SJSA1 (cell line): ENCODE results near the gene FEZF1. TPM values are rescaled to one million over a fixed set of nuclear protein-coding genes. Genes with fewer than 3 reads are reported as not detected.

Source experiments
- DNase-seq, 2 experiments: peaks; one replicate each; pipeline ENCODE4 v3.0.0-alpha.2; 2015 to 2020; ENCODE audit warnings: low spot score in 2 of 2, low read depth in 1 of 2
- H3K27ac ChIP-seq: fragments of 250-450 bp; sonication (Bioruptor Pico); 2 replicates; pipeline ENCODE4 v1.5.1; 2020; ENCODE audit warnings: mild to moderate bottlenecking, moderate library complexity
- H3K27me3 ChIP-seq: fragments of 250-450 bp; sonication (Bioruptor Pico); replicated peaks from 2 replicates; pipeline ENCODE4 v1.5.1; 2020; ENCODE audit warnings: mild to moderate bottlenecking, moderate library complexity
- H3K36me3 ChIP-seq: fragments of 250-450 bp; sonication (Bioruptor Pico); 2 replicates; pipeline ENCODE4 v1.5.1; 2020; ENCODE audit warnings: mild to moderate bottlenecking
- H3K4me1 ChIP-seq: fragments of 250-450 bp; sonication (Bioruptor Pico); replicated peaks from 2 replicates; pipeline ENCODE4 v1.6.1; 2021; ENCODE audit warnings: mild to moderate bottlenecking
- H3K4me3 ChIP-seq: fragments of 250-450 bp; sonication (Bioruptor Pico); 2 replicates; pipeline ENCODE4 v1.5.1; 2020; ENCODE audit warnings: mild to moderate bottlenecking
- H3K9me3 ChIP-seq: fragments of 250-450 bp; sonication (Bioruptor Pico); replicated peaks from 2 replicates; pipeline ENCODE4 v1.5.1; 2020; ENCODE audit warnings: mild to moderate bottlenecking
- total RNA-seq: library from RNA; depleted of rRNA; stranded (reverse); fragments of >200 nt; shearing (Covaris generic); gene quantifications from 2 replicates; pipeline ENCODE4 v1.2.3, GENCODE V29; 2014; rRNA removed

The FEZF1 gene
- total RNA-seq = not detected in 2 replicates

GRCh38 chr7:122304319-122304975 is at the start of gene FEZF1:
Gene FEZF1 (minus strand): TSS chr7:122304750. CDS start chr7:122304437, 313 bp downstream.
- DNase-seq = no peak
- Histone ChIP-seq H3K9me3 (no peaks in the 10 kb centered on the region), H3K4me1 (no peaks in the 10 kb centered on the region), H3K4me3 (peak within 1 kb of the TSS; percentile 7; the same call in 1 of the 2 replicates), H3K36me3 (no peaks in the 10 kb centered on the region), H3K27ac (no peak within 1 kb of the TSS), H3K27me3 (peaks cover 49% of the 10 kb centered on the region)

GRCh38 chr7:122352454-122352853 is 47.9 kb upstream of the FEZF1 start:
- DNase-seq = no peak

GRCh38 chr7:122350701-122351100 is 46.2 kb upstream of the FEZF1 start:
- Histone ChIP-seq H3K9me3 (no peaks in the 10 kb centered on the region), H3K27me3 (no peaks in the 10 kb centered on the region), H3K36me3 (no peaks in the 10 kb centered on the region), H3K4me1 (no peaks in the 10 kb centered on the region), H3K27ac (no peak overlapping the region), H3K4me3 (no peak overlapping the region)
- no peak for DNase-seq

More at GRCh38 chr7:122352454-122352853, 47.9 kb upstream of the FEZF1 start:
- Histone ChIP-seq H3K27me3 (no peaks in the 10 kb centered on the region), H3K4me3 (no peak overlapping the region), H3K4me1 (no peaks in the 10 kb centered on the region), H3K9me3 (no peaks in the 10 kb centered on the region), H3K36me3 (no peaks in the 10 kb centered on the region), H3K27ac (no peak overlapping the region)

- no peak for DNase-seq
- no peaks in the 10 kb centered on the region for H3K4me1 ChIP-seq
- H3K9me3 ChIP-seq = no peaks in the 10 kb centered on the region
- no peaks in the 10 kb centered on the region for H3K36me3 ChIP-seq
- no peaks in the 10 kb centered on the region for H3K27me3 ChIP-seq
- no peak overlapping the region for H3K27ac ChIP-seq
- H3K4me3 ChIP-seq = no peak overlapping the region
Observed at GRCh38 chr7:122344303-122344620, 39.7 kb upstream of the FEZF1 start.

- Histone ChIP-seq H3K4me3 (no peak overlapping the region), H3K27ac (no peak overlapping the region), H3K27me3 (no peaks in the 10 kb centered on the region), H3K4me1 (no peaks in the 10 kb centered on the region), H3K36me3 (no peaks in the 10 kb centered on the region), H3K9me3 (no peaks in the 10 kb centered on the region)
- no peak for DNase-seq
Observed at GRCh38 chr7:122343601-122344302, 39.2 kb upstream of the FEZF1 start.

DNA sequence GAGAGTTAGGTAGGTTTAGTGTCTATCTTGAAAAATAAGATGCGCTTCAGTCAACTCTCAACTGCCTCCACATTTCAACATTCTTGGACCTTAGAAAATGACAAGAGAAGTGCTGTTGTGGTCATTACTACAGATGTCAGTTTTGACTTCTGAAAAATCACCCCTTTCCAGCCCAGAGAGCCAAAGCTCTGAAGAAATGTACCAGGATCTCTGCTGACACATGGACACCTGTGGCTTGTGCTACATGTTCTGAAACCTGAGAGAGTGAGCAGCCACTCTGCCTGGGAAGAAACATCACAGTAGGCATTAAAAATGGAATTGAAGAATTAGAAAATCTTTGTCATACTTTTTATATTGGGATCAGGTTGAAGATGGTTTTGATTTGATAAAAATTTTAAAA is 35.9 kb upstream of the FEZF1 start:
- Histone ChIP-seq H3K4me1 (no peaks in the 10 kb centered on the region), H3K9me3 (no peaks in the 10 kb centered on the region), H3K4me3 (no peak overlapping the region), H3K36me3 (no peaks in the 10 kb centered on the region), H3K27ac (no peak overlapping the region), H3K27me3 (no peaks in the 10 kb centered on the region)
- DNase-seq = no peak

DNA sequence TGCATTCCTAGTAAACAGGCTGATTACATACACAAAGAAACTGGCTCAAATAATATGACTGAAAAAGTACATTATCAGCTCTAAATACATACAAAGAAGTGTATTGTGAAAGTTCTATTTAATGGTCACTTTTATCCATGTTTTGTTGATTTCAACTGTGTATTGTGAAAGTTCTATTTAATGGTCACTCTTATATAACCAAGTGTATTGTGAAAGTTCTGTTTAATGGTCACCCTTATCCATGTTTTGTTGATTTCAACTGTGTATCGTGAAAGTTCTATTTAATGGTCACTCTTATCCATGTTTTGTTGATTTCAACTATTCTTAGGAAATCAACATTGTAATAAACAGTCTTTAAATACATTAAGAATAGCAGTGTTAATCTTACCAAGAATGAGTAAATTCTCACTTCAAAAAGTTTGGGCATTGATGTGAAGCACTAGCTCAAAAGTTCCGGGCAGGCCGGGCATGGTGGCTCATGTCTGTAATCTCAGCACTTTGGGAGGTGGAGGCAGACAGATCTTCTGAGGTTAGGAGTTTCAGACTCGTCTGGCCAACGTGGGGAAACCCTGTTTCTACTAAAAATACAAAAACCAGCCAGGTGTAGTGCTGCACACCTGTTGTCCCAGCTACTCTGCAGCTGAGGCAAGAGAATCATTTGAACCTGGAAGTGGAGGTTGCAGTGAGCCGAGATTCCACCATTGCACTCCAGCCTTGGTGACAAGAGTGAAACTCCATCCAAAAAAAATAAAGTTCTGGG is 34.8 kb upstream of the FEZF1 start:
- no peak overlapping the region for H3K4me3 ChIP-seq
- no peaks in the 10 kb centered on the region for H3K27me3 ChIP-seq
- no peaks in the 10 kb centered on the region for H3K36me3 ChIP-seq
- no peak overlapping the region for H3K27ac ChIP-seq
- H3K9me3 ChIP-seq = no peaks in the 10 kb centered on the region
- no peak for DNase-seq
- no peaks in the 10 kb centered on the region for H3K4me1 ChIP-seq

DNA sequence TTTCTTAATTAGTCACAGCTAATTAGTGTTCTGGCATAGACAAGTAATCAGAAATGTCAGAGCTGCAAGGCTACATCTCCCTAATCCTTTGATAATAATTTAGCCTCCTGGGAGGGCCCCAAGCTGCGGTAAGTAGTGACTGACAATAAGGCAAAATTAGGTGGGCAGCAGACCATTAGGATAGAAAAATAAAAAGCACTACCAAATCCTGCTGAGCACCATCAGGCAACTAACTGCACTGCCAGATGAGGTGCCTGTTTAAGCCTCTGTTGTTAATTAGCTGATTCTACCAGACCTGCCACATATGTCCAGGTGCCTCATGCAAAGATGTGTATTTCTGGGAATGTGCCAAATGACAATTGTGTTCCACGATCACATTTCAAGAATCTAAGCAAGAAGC is 32.5 kb upstream of the FEZF1 start:
- H3K27ac ChIP-seq = no peak overlapping the region
- H3K9me3 ChIP-seq = no peaks in the 10 kb centered on the region
- DNase-seq = no peak
- H3K36me3 ChIP-seq = no peaks in the 10 kb centered on the region
- H3K4me3 ChIP-seq = no peak overlapping the region
- no peaks in the 10 kb centered on the region for H3K27me3 ChIP-seq
- no peaks in the 10 kb centered on the region for H3K4me1 ChIP-seq

DNA sequence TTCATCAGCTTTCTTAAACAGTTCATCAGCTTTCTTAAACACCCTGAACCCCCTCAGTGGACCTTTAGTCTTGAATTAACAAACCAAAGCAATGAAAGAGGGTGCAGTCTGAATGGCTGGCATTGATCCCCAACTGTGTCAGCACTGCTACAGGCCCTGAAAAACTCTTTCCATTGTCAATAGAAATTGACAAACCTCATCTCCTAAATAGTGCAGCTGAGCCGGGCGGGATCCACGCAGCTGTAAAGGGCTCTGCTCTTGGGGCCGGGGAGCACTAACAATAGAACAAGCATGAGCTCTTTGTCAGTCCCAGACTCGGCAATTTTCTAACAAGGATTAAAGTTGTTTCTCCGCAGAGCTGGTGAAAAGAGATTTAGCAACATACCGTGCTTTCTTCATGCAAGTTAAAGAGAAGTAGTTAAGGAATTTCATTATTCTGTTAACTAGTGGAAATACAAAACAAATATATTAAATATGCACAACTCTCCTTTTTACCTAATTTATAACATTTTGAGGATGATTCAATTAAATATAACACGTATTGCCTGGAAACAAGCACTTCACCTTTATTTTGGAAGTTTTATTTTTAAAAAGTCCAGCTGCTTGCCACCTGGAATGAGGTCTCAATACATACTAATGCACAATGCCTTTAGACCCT is 24.7 kb upstream of the FEZF1 start:
- DNase-seq = no peak
- Histone ChIP-seq H3K27me3 (no peaks in the 10 kb centered on the region), H3K36me3 (no peaks in the 10 kb centered on the region), H3K27ac (no peak overlapping the region), H3K4me3 (no peak overlapping the region), H3K4me1 (no peaks in the 10 kb centered on the region), H3K9me3 (no peaks in the 10 kb centered on the region)

GRCh38 chr7:122327969-122328368 is 23.4 kb upstream of the FEZF1 start:
- H3K9me3 ChIP-seq = no peaks in the 10 kb centered on the region
- H3K27me3 ChIP-seq = no peaks in the 10 kb centered on the region
- no peak overlapping the region for H3K4me3 ChIP-seq
- no peak overlapping the region for H3K27ac ChIP-seq
- H3K4me1 ChIP-seq = no peaks in the 10 kb centered on the region
- H3K36me3 ChIP-seq = no peaks in the 10 kb centered on the region
- DNase-seq = no peak

DNA sequence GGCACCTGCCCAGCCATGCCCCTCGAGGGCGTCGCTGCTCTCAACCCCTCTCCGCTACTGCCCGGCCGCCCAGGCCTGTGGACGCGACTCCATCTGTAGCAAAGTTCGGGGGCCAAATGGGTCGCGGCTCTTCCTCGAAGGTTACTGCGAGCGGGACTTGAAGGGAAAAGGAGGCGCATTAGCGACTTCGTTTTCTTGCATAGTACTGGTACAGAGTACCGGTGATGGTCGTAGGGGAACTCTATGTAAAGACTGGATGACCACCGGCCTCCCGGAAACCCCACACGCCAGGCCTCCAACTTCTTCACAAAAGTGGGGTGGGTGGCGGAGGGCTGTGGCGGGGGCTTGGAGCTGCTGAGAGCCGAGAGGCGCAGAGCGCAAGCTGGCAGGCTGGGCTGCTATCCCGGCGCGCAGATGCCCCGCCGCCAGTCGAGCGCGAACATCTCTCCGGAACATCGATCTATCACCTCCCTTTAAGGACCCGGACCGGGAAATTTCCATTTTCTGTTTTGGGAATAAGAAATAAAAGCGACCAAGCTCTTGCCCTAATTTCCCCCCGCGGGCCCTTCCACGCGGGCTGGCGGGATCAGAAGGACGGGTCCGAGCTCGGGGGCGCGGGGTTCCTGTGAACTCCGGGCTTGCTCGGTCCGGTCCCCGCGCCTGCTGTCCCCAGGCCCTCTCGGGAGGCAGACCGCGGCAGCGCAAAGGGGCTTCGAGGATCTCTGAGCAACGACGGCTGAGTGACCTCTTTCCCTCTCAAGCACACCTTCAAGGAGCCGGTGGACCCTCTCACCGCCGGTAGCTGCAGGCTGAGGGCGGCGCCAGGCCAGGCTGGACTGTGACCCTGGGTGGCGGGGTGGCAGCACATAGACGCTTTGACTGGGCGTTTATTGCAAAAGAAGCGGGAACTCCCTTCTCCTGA is 12.2 kb upstream of the FEZF1 start:
- H3K27me3 ChIP-seq = peaks cover 30% of the 10 kb centered on the region
- no peak overlapping the region for H3K27ac ChIP-seq
- H3K4me1 ChIP-seq = no peaks in the 10 kb centered on the region
- no peaks in the 10 kb centered on the region for H3K9me3 ChIP-seq
- no peaks in the 10 kb centered on the region for H3K36me3 ChIP-seq
- no peak for DNase-seq
- H3K4me3 ChIP-seq = no peak overlapping the region

- no peaks in the 10 kb centered on the region for H3K4me1 ChIP-seq
- no peak overlapping the region for H3K27ac ChIP-seq
- H3K4me3 ChIP-seq = no peak overlapping the region
- no peaks in the 10 kb centered on the region for H3K36me3 ChIP-seq
- H3K27me3 ChIP-seq = peaks cover 34% of the 10 kb centered on the region
- no peaks in the 10 kb centered on the region for H3K9me3 ChIP-seq
- DNase-seq = no peak
Observed at GRCh38 chr7:122315507-122316466, 11.2 kb upstream of the FEZF1 start.
